ENCODE results near the gene SC5D. TPM values are rescaled to one million over a fixed set of nuclear protein-coding genes. Genes with fewer than 3 reads are reported as not detected.

SC5D gene
- total and polyA plus RNA-seq, 2 of the 8 experiments (the other 6 are each of a cell fraction or from before 2014, with no cell fraction given) = 73.9 to 90.3 TPM

GRCh38 chr11:121270001-121270678, 22.4 kb upstream of the SC5D start:
- H3K9me3 ChIP-seq (ENCODE audit: insufficient read depth in 2 of 2, low read depth in 1 of 2, low read length in 1 of 2) = peaks cover 2 to 5% of the 10 kb centered on the region in 2 experiments; a peak in 2 of 4 replicates
- no peak overlapping the region for H2BK120ac ChIP-seq (replicated peaks; ENCODE audit: low read depth, low read length)
- H2BK15ac ChIP-seq (ENCODE audit: low read length) = no peak overlapping the region
- no peak overlapping the region for H3K18ac ChIP-seq (ENCODE audit: extremely low read depth, low read length)
- no peak for DNase-seq (ENCODE audit: low read depth in 1 of 2, low spot score in 2 of 2)
- no peak overlapping the region for H2BK5ac ChIP-seq (ENCODE audit: low read depth, low read length)
- H3K4me2 ChIP-seq (ENCODE audit: insufficient read depth in 1 of 2, low read depth in 2 of 2, low read length in 2 of 2) = no peak overlapping the region
- H2BK12ac ChIP-seq (ENCODE audit: low read depth, low read length) = no peak overlapping the region
- no peaks in the 10 kb centered on the region for H3K36me3 ChIP-seq (ENCODE audit: control insufficient read depth in 2 of 4, insufficient read depth in 4 of 4, low read length in 3 of 4)
- no peaks in the 10 kb centered on the region for H3K79me2 ChIP-seq (ENCODE audit: control insufficient read depth in 1 of 2, insufficient read depth in 2 of 2, low read length in 2 of 2)
- H4K20me1 ChIP-seq (replicated peaks in 1 of 2; ENCODE audit: control insufficient read depth in 1 of 2, insufficient read depth in 2 of 2, low read length in 2 of 2) = no peaks in the 10 kb centered on the region
- H3K23ac ChIP-seq (ENCODE audit: insufficient read length) = no peak overlapping the region
- 90% methylated on average over 7 of the region's 7 CpGs; no CpG with 5 or more reads in 1 of the 2 experiments for WGBS, 2 experiments (ENCODE audit: extremely low coverage in 1 of 2, insufficient coverage in 1 of 2, insufficient read length in 1 of 2, insufficient replicate concordance in 2 of 2, low coverage in 1 of 2, low lambda C conversion rate in 2 of 2, missing lambda C conversion rate in 1 of 2)
- H3K23me2 ChIP-seq (ENCODE audit: low read depth, low read length) = no peaks in the 10 kb centered on the region
- no peak overlapping the region for H4K5ac ChIP-seq (ENCODE audit: insufficient read length, low read depth, low read length)
- H3K4me1 ChIP-seq (replicated peaks in 1 of 4; ENCODE audit: control insufficient read depth in 3 of 4, insufficient read depth in 4 of 4, low read length in 3 of 4) = peaks cover 0 to 7% (median 2%) of the 10 kb centered on the region in 4 experiments; a peak in 2 of 7 replicates
- CTCF ChIA-PET (ENCODE audit: partially characterized antibody) = interaction anchor here (0.6 to 1.2 kb wide), 4 partner anchors 11 to 44 kb away, joined by 3 to 5 read pairs (median 3); no protein-coding TSS in a partner anchor
- no peak overlapping the region for H3K9ac ChIP-seq (replicated peaks in 1 of 4; ENCODE audit: extremely low read depth in 1 of 4, low read depth in 3 of 4, low read length in 3 of 4)
- no peak overlapping the region for H2AK5ac ChIP-seq (ENCODE audit: low read depth, low read length)
- FAIRE-seq = no peak
- H3K27me3 ChIP-seq (replicated peaks in 1 of 4; ENCODE audit: control insufficient read depth in 3 of 4, extremely low read depth in 1 of 4, insufficient read depth in 3 of 4, low read length in 3 of 4) = no peaks in the 10 kb centered on the region
- POLR2A ChIA-PET (ENCODE audit: partially characterized antibody) = no interaction called here
- H3K79me1 ChIP-seq (ENCODE audit: low read depth, low read length) = no peaks in the 10 kb centered on the region
- no peak overlapping the region for H2AFZ ChIP-seq (ENCODE audit: low read length)
- no peak overlapping the region for H3K56ac ChIP-seq (replicated peaks; ENCODE audit: insufficient read length, low read depth, low read length)
- H2BK20ac ChIP-seq (ENCODE audit: low read length) = no peak overlapping the region
- no peak overlapping the region for H3K4ac ChIP-seq (replicated peaks; ENCODE audit: insufficient read length, low read depth, low read length)
- H4K8ac ChIP-seq (ENCODE audit: extremely low read depth, insufficient read depth, low read length) = no peak overlapping the region
- H3K14ac ChIP-seq (ENCODE audit: insufficient read length) = no peak overlapping the region
- no peak overlapping the region for H3K27ac ChIP-seq (ENCODE audit: low read depth, low read length)
- no peak overlapping the region for H4K91ac ChIP-seq (replicated peaks; ENCODE audit: insufficient read length, low read length)
- no peak overlapping the region for H3K4me3 ChIP-seq (ENCODE audit: extremely low read depth in 1 of 4, insufficient read depth in 2 of 4, low read depth in 3 of 4, low read length in 4 of 4)
- TF ChIP-seq CHD1 (IDR thresholded peaks at IDR 0.05; ENCODE audit: low read depth, low read length) = no peak
- TF ChIP-seq ATF2 (IDR thresholded peaks at IDR 0.05; ENCODE audit: low read length) = no peak
- no peak for TF ChIP-seq BACH1 (IDR thresholded peaks at IDR 0.05; ENCODE audit: low read length)
- no peak for TF ChIP-seq NANOG (IDR thresholded peaks at IDR 0.05; ENCODE audit: insufficient read depth, low read depth, low read length, poor library complexity, severe bottlenecking)
- TF ChIP-seq TAF1 (IDR thresholded peaks at IDR 0.05; ENCODE audit: low read depth, low read length) = no peak
- TF ChIP-seq CBX5 (IDR thresholded peaks at IDR 0.05; ENCODE audit: low read depth, low read length) = no peak
- TF ChIP-seq JUN (IDR thresholded peaks at IDR 0.05; ENCODE audit: low read depth, low read length) = no peak
- TF ChIP-seq MAFK (IDR thresholded peaks at IDR 0.05; ENCODE audit: low read depth, low read length) = no peak

All from H1 (cell line).